KBM-7 (cell line): ENCODE measurements around the gene NR1H4.
"Not testable (repeated sequence)": the region's sequence is repeated elsewhere in the genome, so short reads cannot be mapped to it uniquely, and the experiment has no call there.

Experiments used
- DNase-seq: peaks from one replicate; pipeline ENCODE4 v3.0.0-alpha.2; 2015
- in situ Hi-C: fragments of 300-500 bp; cut with MboI; formaldehyde crosslinking; loops from 2 replicates; pipeline ENCODE4 v1.14.3; 2020; ENCODE audit warnings: low sequenced_read_pairs, low pct_unique_long_range_greater_than_20kb, mixed read lengths

The NR1H4 gene

DNA sequence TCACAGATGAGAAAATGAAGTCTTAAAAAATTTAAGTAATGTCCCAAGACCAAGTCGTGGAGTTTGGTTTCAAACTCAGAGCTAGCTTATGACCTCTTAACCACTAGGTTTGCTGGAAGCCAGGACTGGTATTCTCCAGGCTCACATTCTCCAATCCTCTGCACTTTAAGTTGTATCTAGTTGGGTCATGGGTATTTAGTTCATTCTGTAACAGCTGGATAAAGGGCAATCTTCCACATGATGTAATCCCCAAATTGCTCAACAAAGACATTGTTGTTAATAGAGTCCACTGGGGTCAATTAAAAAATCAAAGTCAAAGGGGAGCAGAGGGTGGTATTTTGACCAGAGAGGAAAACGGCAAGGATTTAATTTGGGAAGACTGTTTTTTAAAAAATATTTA, 82.1 kb downstream of the NR1H4 start:
- in situ Hi-C loops, result no loop called here
- no peak for DNase-seq

DNA sequence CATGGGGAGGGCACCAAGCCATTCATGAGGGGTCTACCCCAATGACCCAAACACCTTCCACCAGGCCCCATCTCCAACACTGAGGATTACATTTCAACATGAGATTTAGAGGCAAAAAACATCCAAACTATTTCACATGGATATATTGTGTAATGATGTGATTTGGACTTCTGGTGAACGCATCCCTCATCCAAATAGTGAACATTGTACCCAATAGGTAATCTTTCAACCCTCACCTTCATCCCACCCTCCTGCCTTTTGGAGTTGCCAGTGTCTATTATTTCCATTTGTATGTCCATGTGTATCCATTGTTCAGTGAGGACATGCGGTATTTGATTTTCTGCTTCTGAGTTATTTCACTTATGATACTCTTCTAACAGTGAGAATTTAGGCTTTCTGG, 83.7 kb downstream of the NR1H4 start:
- in situ Hi-C loops, result no loop called here
- DNase-seq, result no peak

DNA sequence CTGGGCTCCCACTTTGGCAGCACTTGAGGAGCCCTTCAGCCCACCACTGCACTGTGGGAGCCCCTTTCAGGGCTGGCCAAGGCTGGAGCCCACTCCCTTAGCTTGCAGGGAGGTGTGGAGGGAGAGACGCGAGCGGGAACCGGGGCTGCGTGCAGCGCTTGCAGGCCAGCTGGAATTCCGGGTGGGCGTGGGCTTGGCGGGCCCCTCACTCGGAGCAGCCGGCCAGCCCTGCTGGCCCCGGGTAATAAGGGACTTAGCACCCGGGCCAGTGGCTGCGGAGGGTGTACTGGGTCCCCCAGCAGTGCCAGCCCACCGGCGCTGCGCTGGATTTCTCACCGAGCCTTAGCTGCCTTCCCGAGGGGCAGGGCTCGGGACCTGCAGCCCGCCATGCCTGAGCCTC, 85.6 kb downstream of the NR1H4 start:
- in situ Hi-C loops, DNase-seq: not testable (repeated sequence)

DNA sequence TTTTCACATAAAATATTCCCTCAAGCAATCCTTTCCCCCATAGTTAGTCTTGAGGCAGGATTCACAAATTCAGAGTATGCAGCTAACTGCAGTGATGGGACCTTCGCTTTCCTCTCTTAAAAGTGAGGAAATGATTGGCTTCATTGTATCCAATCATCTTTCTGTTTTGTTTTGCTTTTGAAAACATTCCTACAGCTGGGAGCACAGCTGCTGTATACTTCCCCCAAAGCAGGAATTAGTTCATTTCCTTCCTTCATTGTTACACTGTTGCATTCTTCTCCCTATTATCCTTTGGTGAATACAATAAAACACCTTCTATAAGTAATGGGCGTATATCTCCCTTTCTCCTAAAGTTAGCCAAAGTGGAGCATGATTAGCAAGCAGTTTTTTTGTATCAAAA, 90.4 kb downstream of the NR1H4 start:
- no peak for DNase-seq
- in situ Hi-C loops, result no loop called here

DNA sequence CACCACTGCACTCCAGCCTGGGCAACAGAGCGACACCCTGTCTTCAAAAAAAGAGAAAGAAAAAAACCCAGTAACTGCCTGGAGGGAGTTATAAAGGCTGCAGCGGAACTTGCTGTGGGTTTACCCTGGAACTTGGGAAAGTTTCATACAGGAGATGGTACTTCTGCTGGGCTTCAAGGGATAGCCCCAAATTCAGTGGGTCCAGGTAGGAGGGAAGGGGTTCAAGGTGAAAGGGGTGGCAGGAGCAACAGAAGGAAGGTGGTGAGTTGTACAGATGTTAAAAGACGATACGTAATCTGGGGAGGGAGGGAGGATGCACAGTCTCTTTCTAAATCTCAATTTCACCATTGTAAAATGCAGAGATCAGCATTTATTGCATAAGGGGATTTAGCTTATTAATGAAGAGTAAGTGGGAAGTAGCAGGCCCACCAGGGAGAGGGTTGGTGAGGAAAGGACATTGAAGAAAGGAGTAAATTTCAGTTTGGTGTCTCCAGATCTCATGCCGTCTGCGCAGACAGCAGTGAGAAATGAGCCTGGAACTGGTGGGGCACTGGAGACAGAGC, 91.3 kb downstream of the NR1H4 start:
- in situ Hi-C loops, result no loop called here

DNA sequence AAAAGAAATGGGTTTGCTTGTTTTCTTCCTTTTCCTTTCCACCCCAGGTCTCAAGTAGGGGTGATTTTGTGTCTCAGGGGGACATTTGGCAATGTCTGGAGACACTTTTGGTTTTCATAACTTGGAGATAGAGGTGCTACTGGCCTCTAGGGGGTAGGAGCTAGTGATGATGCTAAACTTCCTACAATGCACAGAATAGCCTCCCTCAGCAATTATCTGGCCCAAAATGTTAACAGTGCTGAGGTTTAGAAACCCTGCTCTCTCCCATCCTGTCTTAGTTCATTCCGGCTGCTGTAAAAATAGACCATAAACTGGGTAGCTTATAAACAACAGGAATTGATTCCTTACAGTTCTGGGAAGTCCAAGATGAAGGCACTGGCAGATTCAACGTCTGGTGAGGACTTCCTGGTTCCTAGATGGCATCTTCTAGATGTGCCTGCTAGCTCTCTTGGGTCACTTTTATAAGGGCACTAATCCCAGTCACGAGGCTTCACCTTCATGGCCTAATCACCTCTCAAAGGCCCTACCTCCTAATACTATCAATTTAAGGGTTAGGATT, 92.4 kb downstream of the NR1H4 start:
- DNase-seq, result no peak
- in situ Hi-C loops, result no loop called here

More for the DNA sequence above, 91.3 kb downstream of the NR1H4 start:
- DNase-seq, result no peak

DNA sequence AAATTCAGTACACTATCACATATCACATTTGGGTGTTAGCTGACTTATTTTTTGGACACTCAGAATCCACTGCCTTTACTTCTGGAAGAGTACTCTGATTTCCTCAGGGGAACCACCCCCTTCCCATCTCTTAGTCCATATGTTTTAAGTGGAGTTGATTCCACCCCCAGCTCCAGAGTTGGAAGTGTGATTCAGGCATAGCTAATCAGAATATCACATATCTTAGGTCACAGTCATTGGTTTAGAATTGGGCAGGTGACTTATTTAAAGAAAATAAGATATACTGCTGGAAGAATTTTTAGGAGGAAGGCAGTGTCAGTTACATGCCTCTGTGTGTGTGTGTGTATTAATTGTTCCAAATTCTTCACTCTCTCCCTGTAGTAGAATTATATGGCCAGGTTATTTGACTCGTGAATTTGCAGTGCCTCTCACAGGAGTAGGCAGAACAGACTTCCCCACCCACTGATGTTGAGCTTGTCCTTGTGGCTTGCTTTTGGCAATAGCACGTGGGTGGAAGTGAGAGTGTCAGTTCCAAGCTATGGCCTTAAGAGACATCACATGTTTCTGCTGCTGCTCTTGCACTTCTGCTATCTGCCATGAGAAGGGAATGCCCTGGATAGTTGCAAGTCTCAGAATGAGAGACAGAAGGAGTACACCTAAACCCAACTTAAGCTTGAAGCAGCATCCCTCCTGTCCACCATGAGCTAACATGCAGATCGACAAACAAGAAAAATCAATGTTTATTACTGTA, 93.4 kb downstream of the NR1H4 start:
- DNase-seq, result peak; percentile 36
- in situ Hi-C loops, result no loop called here

DNA sequence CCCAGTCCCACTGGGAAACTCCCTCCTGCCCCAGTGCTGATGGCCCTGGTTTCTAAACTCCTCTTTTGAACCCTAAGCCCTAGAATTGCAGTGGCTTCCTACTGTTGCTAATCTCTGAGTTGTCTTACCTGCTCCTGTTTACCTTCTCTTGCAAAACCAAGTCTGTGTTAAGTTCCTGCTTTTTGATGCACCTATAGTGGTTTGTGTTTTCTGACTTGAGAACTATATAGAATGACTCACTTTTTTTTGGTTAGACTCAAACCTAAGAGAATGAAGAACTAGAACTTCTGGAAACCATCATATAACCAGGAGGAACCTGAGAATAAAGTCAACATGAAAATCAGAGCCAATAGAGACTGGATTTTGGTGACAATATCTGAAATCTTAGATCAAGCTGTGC, 94.3 kb downstream of the NR1H4 start:
- in situ Hi-C loops, result no loop called here
- DNase-seq, result no peak

DNA sequence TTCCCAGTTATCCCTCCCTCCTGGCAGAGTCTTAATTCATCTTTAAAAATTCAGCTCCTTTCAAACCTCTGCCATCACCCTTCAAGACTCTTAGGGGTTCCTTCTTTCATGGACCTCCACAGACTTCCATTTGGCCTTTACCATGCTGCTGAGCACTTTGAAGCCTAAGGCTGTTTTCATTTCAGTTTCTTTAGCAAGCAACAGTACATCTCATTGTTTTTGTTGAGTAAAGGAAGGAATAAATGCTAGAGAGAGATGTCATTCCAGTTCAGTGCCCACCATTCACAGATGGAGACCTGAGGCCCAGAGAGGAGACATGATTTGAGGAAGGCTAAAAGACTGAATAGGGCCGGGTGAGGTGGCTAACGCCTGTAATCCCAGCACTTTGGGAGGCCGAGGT, 98.5 kb downstream of the NR1H4 start:
- in situ Hi-C loops, result no loop called here
- DNase-seq, result no peak

DNA sequence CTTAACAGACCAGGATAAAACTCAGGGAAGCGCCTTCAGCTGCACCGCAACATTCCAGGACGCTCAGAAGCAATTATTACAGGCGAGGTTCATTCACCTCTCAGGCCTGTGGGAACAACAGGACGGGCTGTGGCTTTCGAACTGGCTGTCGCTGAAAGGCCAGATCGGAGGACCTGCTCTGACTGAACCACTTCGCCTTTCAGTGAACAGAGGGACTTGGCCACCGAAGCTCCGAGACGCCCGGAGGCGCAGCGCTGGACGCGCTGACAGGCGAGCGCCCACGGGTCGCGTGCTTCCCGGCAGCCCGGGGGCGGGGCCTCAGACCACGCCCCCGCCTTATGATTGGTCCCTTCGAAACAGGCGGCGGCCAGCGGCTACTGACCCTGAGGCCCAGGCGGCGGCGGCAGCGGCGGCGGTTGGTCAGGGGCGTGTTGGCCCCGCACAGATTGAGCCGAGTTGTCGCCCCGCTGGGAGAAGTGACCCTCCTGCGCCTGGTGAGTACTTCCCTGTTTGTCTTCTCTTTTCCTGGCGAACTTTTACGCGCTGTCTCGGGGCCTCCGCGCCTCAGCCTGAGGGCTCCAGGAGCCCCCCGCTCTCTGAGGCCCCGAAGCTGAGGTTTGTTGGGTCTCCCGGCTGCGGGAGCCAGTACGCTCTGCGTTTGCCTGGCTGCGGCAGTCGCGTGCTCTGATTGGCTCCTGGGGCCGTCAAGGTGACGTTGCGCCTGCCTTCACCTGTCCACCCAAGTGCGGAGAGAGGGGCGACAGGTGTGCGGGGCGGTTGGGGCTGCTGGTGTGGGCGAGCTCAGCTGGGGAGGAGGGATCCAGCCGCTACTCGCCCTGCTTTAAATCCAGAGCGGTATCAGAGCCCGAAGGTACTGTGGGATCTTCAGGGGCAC, 99.9 kb downstream of the NR1H4 start, which contains the start of gene GAS2L3:
Gene GAS2L3, plus strand, starts transcription at position 393 of the 895 bp plus-strand sequence. CDS start 21,221 bp downstream, outside the sequence.
- DNase-seq, result peak; percentile 90

DNA sequence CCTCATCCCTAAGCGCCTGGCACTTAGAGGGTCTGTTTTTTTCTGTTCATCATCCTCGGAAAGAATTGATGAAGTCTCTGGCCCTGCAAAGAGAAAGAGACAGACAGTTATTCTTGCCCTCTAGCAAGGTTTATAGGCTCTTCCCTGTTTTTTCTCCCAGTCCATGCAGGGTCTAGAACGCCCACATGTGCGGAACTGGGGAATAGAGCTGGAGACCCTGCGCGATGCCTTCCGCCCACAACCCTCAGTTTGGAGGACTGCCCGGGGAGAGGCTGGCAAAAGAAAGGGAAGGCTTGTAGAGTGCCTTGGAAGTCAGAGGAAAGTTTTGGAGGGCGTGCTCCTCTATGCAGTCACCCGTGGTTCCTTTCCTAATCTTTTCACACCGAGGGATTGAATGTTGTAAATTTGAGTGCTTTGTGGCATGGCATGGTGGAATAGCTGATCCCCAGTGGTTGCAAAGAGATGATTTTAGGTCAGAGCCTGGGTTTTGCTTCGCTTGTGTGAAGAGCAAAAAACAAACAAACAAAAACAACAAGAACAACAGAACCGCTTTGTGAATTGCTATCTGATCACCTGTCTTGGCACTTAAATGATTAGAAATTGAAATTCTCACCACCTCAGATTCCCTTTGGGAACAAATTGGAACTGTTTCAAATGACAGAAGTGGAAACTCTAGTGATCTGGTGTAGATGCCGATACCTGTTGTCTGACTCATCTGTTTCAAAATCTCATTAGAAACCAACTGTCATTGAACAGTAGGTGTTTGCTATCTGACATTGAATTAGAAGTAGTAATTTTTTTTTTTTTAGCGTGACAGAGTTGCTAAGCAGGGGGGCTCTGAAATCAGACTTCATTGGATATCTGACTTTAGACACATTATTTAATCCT, 100.8 kb downstream of the NR1H4 start:
- DNase-seq, result peak; percentile 54
- in situ Hi-C loops, result no loop called here

More for the DNA sequence above, 99.9 kb downstream of the NR1H4 start, which contains the start of gene GAS2L3:
- in situ Hi-C loops, result no loop called here

DNA sequence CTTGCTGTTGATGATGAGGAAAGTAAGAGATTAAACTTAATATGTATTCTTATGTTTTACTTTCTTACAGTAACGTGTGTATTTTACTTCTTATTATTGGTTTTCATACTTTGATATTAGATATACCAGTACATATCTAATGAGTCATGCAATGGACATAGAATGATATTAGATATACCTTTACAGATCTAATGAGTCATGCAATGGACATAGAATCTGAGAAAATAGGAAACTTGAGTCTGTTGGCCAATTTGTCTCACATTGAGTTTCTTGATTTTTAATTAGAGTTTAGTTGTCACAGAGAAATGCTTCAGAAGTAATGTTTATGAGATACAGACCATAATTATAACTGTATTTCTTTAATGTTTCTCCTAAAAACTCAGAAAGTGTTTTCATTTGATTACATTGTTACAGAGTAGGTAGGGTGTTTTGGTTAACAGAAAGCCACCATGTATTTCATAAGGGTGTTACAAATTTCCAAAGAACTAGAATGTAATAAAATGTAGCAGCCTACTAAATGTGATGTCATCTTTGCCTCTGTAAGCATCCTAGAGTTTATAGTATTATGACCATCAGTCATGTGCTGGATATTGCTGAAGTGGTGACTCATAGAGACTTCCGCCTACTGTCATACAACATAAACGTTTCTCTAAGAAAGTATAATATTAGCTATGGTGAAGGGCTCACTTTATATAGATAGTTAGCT, 102.8 kb downstream of the NR1H4 start:
- in situ Hi-C loops, result no loop called here
- peak; percentile 27 for DNase-seq

DNA sequence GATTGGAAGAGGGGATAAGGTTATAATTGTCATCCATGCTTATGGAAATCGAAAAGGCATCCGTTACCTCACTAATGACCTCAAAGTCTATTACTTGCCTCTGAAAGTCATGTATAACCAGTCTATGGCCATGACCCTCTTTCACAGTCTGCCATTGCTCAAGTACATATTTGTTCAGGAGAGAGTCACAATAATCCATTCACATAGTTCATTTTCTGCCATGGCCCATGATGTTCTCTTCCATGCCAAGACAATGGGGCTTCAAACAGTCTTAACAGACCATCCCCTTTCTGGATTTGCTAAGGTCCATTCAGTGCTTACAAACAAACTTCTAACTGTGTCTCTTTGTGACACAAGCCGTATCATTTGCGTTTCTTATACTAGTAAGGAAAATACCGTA, 105.3 kb downstream of the NR1H4 start:
- in situ Hi-C loops, result no loop called here
- no peak for DNase-seq

DNA sequence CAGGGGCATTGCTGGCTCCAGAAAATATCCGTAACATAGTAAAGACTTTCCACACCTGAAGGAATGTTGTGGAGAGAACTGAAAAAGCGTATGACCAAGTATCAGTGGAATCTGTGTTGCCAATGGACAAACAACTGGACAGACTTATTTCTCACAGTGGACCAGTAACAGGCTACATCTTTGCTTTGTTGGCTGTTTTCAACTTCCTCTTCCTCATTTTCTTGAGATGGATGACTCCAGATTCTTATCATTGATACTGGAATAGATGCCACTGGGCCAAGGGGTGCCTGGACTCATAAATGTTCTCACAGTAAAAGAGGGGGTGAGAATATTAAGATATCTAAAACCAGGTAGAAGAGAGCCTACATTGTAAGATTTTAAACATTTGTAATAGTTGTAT, 106.2 kb downstream of the NR1H4 start:
- peak; percentile 26 for DNase-seq
- in situ Hi-C loops, result no loop called here

DNA sequence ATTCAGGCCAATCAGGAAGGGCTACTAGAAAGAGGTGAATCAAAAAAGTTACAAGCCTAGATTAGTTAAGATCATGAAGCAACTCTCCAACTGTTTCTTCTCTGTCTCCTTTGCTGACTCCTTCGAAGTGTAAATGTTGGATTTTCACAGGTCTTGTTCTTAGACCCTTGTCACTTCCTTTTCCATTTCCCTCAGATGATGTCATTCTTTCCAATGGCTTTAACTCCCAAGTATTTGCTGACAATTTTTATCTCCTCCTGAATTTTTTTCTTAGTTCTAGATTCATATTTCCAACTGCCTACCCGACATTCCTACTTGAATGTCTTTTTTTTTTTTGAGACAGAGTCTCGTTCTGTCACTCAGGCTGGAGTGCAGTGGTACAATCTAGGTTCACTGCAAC, 110.6 kb downstream of the NR1H4 start:
- in situ Hi-C loops, result no loop called here
- no peak for DNase-seq

DNA sequence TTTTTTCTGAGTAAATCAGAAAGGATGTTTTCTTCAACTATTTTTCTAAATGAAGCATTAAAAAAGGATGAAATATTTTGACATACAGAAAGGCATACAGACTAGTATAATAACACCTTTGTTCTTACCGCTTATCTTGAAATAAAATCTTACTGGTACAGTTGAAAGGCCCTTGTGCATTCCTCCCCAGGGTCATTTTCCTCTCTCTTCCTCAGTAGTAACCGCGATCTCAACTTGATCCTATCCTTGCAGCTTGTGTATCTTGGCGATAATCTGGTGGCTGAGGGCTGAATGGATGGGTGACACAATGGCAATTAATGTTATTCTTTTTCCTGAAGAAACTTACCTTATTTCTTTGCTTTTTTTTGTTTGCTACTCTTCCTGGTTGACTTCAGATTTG, 118.3 kb downstream of the NR1H4 start:
- DNase-seq, result no peak
- in situ Hi-C loops, result no loop called here

DNA sequence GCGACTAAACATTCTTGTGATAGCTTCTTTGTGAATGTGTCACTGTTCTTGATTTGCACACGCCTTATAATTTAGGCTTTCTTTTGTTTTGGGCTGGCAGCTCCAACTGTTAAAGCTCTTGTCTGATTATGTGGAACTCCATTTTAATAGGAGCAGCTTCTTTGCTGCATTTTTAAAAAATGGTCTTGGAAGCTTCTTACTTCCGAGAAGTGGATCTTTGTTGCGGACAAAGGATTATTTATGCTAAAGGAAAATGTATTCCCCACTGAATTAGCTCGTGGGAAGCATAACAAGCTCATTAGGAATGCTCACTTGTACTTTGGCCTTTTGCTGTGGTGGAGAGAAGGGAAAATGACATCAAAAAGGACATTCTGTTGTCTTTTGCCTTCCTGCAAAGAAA, 119.8 kb downstream of the NR1H4 start:
- in situ Hi-C loops, result no loop called here
- no peak for DNase-seq

DNA sequence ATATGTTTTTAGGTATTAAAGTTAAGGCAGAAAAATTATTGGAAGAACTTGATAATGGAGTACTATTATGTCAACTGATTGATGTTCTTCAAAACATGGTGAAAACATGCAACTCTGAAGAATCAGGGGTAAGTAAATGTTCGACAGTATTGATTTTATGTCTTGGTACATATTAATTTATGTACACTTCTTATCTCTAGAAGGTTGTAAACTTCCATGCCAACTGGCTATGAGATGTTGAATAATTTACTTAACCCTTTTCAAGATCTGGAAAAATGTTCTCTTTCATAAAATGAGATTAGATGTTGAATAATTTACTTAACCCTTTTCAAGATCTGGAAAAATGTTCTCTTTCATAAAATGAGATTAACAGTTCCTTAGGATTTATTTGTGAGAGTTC, 128.0 kb downstream of the NR1H4 start:
- in situ Hi-C loops, result no loop called here
- no peak for DNase-seq
